Naive thymus-derived CD4-positive, alpha-beta T cell (primary cell): ENCODE measurements around the gene KCNA3. TPM values are rescaled to one million over a fixed set of nuclear protein-coding genes. Genes with fewer than 3 reads are reported as not detected.

ENCODE experiments used
- ATAC-seq: fragments of 150-1000 bp; cut with Tn5 transposase; 2 replicates; pipeline ENCODE4 v1.10.0; 2021; ENCODE audit warnings: mild to moderate bottlenecking, moderate library complexity
- CTCF ChIA-PET: fragments of 350-600 bp; sonication (Branson Sonifier 250); formaldehyde crosslinking; loops from one replicate; lab custom pipeline; 2021; ENCODE audit warnings: antibody characterized with exemption; lab: Charles Lee
- POLR2A ChIA-PET: fragments of 350-600 bp; sonication (Branson Sonifier 250); formaldehyde crosslinking; loops from one replicate; lab custom pipeline; 2021; ENCODE audit warnings: antibody characterized with exemption, inconsistent platforms; lab: Charles Lee
- DNase-seq, 9 donors: peaks; one replicate each; pipeline versions ENCODE4 v3.0.0 to v3.0.0-alpha.2; 2020 to 2022; ENCODE audit warnings: mixed read lengths in 1 of 9
- H3K27ac ChIP-seq: one replicate; pipeline ENCODE4 v1.7.0; 2013; ENCODE audit warnings: mild to moderate bottlenecking, low read depth, low read length, moderate library complexity
- H3K27me3 ChIP-seq, 2 donors: one replicate each; pipeline ENCODE4 v1.7.0; 2013; ENCODE audit warnings: low read length in 2 of 2, mild to moderate bottlenecking in 2 of 2, moderate library complexity in 2 of 2; ENCODE audit not compliant: control insufficient read depth in 2 of 2, insufficient read depth in 2 of 2
- H3K36me3 ChIP-seq, 3 experiments: 1 replicate in 2 of 3; 2 replicates in 1 of 3; pipeline ENCODE4 v1.7.0; 2013; ENCODE audit warnings: low read length in 3 of 3, mild to moderate bottlenecking in 3 of 3, moderate library complexity in 1 of 3; ENCODE audit not compliant: insufficient read depth in 3 of 3, control insufficient read depth in 2 of 3
- H3K4me1 ChIP-seq, 2 donors: one replicate each; pipeline ENCODE4 v1.7.0; 2013; ENCODE audit warnings: low read length in 2 of 2, mild to moderate bottlenecking in 2 of 2, moderate library complexity in 1 of 2; ENCODE audit not compliant: control insufficient read depth in 2 of 2, insufficient read depth in 2 of 2
- H3K4me3 ChIP-seq: 2 replicates; pipeline ENCODE4 v1.7.0; 2013; ENCODE audit warnings: mild to moderate bottlenecking, low read length
- H3K9me3 ChIP-seq, 3 experiments: 1 replicate in 2 of 3; 2 replicates in 1 of 3; pipeline ENCODE4 v1.7.0; 2013; ENCODE audit warnings: low read length in 3 of 3; ENCODE audit not compliant: control insufficient read depth in 2 of 3
- H3K27ac Mint-ChIP-seq, 9 donors: one replicate each; pipeline ENCODE4 v1.8.0; 2020 to 2022; ENCODE audit warnings: mixed read lengths in 9 of 9, mild to moderate bottlenecking in 8 of 9, moderate library complexity in 5 of 9, inconsistent platforms in 2 of 9
- H3K27me3 Mint-ChIP-seq, 5 donors: one replicate each; pipeline ENCODE4 v1.8.0; 2021 to 2022; ENCODE audit warnings: mixed read lengths in 5 of 5, mild to moderate bottlenecking in 1 of 5
- H3K36me3 Mint-ChIP-seq, 5 donors: one replicate each; pipeline ENCODE4 v1.8.0; 2020 to 2022; ENCODE audit warnings: mixed read lengths in 5 of 5, mild to moderate bottlenecking in 3 of 5, inconsistent platforms in 1 of 5
- H3K4me1 Mint-ChIP-seq, 7 donors: one replicate each; pipeline ENCODE4 v1.8.0; 2020 to 2022; ENCODE audit warnings: mixed read lengths in 7 of 7, mild to moderate bottlenecking in 3 of 7, inconsistent platforms in 1 of 7
- H3K4me3 Mint-ChIP-seq, 10 donors: one replicate each; pipeline ENCODE4 v1.8.0; 2020 to 2022; ENCODE audit warnings: mild to moderate bottlenecking in 10 of 10, mixed read lengths in 10 of 10, moderate library complexity in 6 of 10, inconsistent platforms in 2 of 10
- H3K9me3 Mint-ChIP-seq, 11 donors: one replicate each; pipeline ENCODE4 v1.8.0; 2020 to 2022; ENCODE audit warnings: mixed read lengths in 11 of 11, mild to moderate bottlenecking in 4 of 11, inconsistent platforms in 1 of 11, moderate library complexity in 1 of 11
- intact Hi-C, 2 donors: fragments of 100-400 bp; cut with micrococcal nuclease; formaldehyde crosslinking; loops; one replicate each; pipeline ENCODE4 v1.15.1; 2023
- polyA plus RNA-seq, 2 donors: library from polyadenylated mRNA; unstranded; fragments of 300-500 nt; fragmentation: Illumina TruSeq; gene quantifications; one replicate each; pipeline ENCODE4 v1.2.3, GENCODE V29; 2021
- total RNA-seq, 6 experiments: library from RNA in 5 of 6; stranded (reverse) in 5 of 6; gene quantifications; 1 replicate in 5 of 6; 2 replicates in 1 of 6; pipeline ENCODE4 v1.2.3 and lab custom pipeline; 2021 to 2026

Gene KCNA3
- total and polyA plus RNA-seq, 7 experiments from 2014 or later = 74.1 to 115 (median 108) TPM

DNA sequence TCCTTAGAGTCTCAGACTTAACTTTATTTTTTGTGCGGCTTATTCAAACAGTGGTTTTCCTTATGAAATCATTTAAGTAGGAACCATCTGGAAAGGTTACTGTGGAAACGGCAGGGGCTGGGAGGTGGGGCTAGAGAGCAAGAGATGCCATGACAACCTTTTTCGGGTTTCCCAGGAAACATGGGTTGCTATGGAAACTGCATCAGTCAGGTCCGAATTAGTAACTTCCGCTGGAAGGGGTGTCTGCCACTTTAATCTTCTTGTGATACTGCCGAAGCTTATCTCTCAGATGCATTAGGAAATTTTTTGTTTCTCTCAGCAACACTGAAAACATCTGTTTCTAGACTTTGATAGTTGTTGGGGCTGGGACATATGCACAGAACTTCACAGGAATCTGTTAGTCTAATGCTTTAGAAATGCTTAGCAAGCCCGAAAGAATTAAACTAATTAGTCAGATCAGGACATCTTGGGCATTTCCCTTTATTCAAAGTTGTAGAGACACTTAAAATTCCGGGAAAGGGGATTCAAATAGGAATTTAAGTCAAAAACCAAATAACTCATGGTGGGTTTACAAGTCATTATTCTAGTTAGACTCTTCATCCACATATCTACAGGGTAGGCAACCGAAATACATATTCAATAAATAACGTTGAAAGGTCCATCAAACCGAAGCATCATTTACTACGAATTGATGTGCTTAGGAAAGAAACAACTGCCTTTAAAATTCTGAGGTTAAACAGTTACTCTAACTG lies 2.6 kb downstream of the KCNA3 start:
- ChIA-PET POLR2A (interaction anchor here (0.6 to 8.8 kb wide), 15 partner anchors 10 to 835 kb away, joined by 3 to 121 read pairs (median 14); no protein-coding TSS in a partner anchor), CTCF (interaction anchor here (0.9 to 3.7 kb wide), 6 partner anchors 24 to 93 kb away, joined by 3 to 25 read pairs (median 9); no protein-coding TSS in a partner anchor)
- Mint-ChIP-seq H3K27ac (peak overlapping the region; percentile 93 to 100 (median 100)), H3K4me1 (peaks cover 28 to 55% (median 45%) of the 10 kb centered on the region in 7 donors), H3K9me3 (peaks cover 0 to 3% (median 0%) of the 10 kb centered on the region in 11 donors), H3K4me3 (peak overlapping the region in 9 of 10 donors; percentile 91 to 100 (median 99)), H3K27me3 (peaks cover 0 to 2% (median 0%) of the 10 kb centered on the region in 5 donors), H3K36me3 (peaks cover 12 to 46% (median 31%) of the 10 kb centered on the region in 5 donors)
- H3K36me3 ChIP-seq = peaks cover 2 to 17% (median 5%) of the 10 kb centered on the region in 3 experiments
- no peaks in the 10 kb centered on the region for H3K27me3 ChIP-seq
- H3K27ac ChIP-seq = peak overlapping the region; percentile 88
- H3K4me1 ChIP-seq = peaks cover 16 to 20% of the 10 kb centered on the region in 2 donors
- peak; percentile 20 to 91 (median 76) for DNase-seq
- intact Hi-C loops = loop anchor here (1.0 to 5.0 kb wide), 13 partner anchors 25 to 1123 kb away; partner anchors contain the start of genes CD53 (in 1 of the 2), DENND2D (in 1 of the 2), GNAI3 (in 1 of the 2) and LAMTOR5 (in 1 of the 2)
- peak overlapping the region; percentile 97 for H3K4me3 ChIP-seq
- peak; percentile 62 for ATAC-seq
- H3K9me3 ChIP-seq = no peaks in the 10 kb centered on the region

DNA sequence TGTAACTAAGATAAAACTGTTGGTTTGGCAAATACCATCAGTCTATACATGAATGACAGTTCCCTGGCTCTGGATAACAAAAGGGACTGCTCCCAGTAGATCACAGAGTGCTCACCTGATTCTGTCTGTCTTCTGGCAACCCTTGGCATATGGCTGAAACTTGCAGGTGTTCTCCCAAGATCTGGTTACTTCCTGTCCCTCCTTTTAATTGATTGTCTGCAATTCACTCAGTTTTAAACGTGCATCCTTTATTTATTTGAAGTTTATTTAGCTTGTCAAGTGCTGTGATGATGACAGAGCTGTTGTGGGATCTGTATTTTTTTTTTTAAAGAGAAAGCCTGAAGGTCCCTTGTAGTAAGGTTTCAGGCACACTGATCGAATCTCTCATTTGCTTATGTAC lies 3.4 kb downstream of the KCNA3 start:
- H3K4me3 Mint-ChIP-seq = peak overlapping the region in 9 of 10 donors; percentile 91 to 100 (median 99)
- peaks cover 12 to 47% (median 31%) of the 10 kb centered on the region in 5 donors for H3K36me3 Mint-ChIP-seq
- peaks cover 0 to 3% (median 0%) of the 10 kb centered on the region in 11 donors for H3K9me3 Mint-ChIP-seq

DNA sequence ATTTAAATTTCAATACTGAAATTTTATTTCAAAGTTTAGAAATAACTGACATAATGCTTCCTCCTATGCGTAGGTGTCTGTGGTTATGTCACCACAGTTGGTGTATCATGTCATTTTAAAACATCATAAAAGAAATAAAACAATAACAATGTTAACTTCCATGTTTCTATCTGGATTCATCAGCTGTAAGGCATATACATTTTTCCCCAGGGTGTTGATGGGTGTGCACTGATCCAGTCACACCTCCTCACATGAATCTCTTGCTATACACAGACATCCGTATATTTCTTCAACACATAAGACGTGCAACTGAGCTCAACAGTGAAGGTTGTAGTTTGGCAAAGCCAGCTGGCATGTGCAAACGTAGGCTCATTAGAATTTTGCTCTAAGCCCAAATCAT lies 6.2 kb downstream of the KCNA3 start:
- ChIA-PET CTCF (interaction anchor here (0.7 to 2.5 kb wide), 4 partner anchors 21 to 97 kb away, joined by 3 to 9 read pairs (median 4); no protein-coding TSS in a partner anchor), POLR2A (interaction anchor here (0.5 to 3.7 kb wide), 10 partner anchors 9 to 49 kb away, joined by 3 to 31 read pairs (median 4); no protein-coding TSS in a partner anchor)
- H3K4me1 Mint-ChIP-seq = peaks cover 21 to 35% (median 31%) of the 10 kb centered on the region in 7 donors
- Histone ChIP-seq H3K27ac (peak overlapping the region; percentile 88), H3K4me1 (peaks cover 25 to 42% of the 10 kb centered on the region in 2 donors), H3K4me3 (peak overlapping the region; percentile 97), H3K27me3 (no peaks in the 10 kb centered on the region), H3K9me3 (no peaks in the 10 kb centered on the region), H3K36me3 (peaks cover 5 to 42% (median 20%) of the 10 kb centered on the region in 3 experiments)
- peaks cover 5 to 41% (median 30%) of the 10 kb centered on the region in 5 donors for H3K36me3 Mint-ChIP-seq
- H3K27me3 Mint-ChIP-seq = peaks cover 0 to 2% (median 0%) of the 10 kb centered on the region in 5 donors
- DNase-seq = peak in 5 of 9 donors; percentile 33 to 51 (median 39)
- peak overlapping the region in 9 of 10 donors; percentile 61 to 95 (median 82) for H3K4me3 Mint-ChIP-seq
- peak; percentile 18 for ATAC-seq
- H3K9me3 Mint-ChIP-seq = peaks cover 0 to 3% (median 0%) of the 10 kb centered on the region in 11 donors
- peak overlapping the region in 8 of 9 donors; percentile 57 to 95 (median 92) for H3K27ac Mint-ChIP-seq
- intact Hi-C loops = loop anchor here (1.0 to 2.0 kb wide), 4 partner anchors 8 to 37 kb away; no protein-coding TSS in a partner anchor

More for the DNA sequence above, 3.4 kb downstream of the KCNA3 start:
- Histone ChIP-seq H3K36me3 (peaks cover 5 to 26% (median 5%) of the 10 kb centered on the region in 3 experiments), H3K4me3 (peak overlapping the region; percentile 97), H3K9me3 (no peaks in the 10 kb centered on the region), H3K27me3 (no peaks in the 10 kb centered on the region), H3K4me1 (peaks cover 24 to 28% of the 10 kb centered on the region in 2 donors), H3K27ac (peak overlapping the region; percentile 88)
- CTCF ChIA-PET = interaction anchor here (0.9 kb wide), 1 partner anchor 23 kb away, joined by 3 read pairs; no protein-coding TSS in a partner anchor
- Mint-ChIP-seq H3K27ac (peak overlapping the region; percentile 93 to 100 (median 100)), H3K27me3 (peaks cover 0 to 2% (median 0%) of the 10 kb centered on the region in 5 donors), H3K4me1 (peaks cover 27 to 46% (median 37%) of the 10 kb centered on the region in 7 donors)
- ATAC-seq (no peak), DNase-seq (peak in 3 of 9 donors; percentile 7 to 31 (median 22))
- intact Hi-C loops = loop anchor here (2.0 to 5.0 kb wide), 6 partner anchors 111 to 951 kb away; partner anchors contain the start of genes LAMTOR5 (in 2 of the 2), CD53 (in 1 of the 2) and DENND2D (in 1 of the 2)
- POLR2A ChIA-PET = interaction anchor here (3.6 to 8.8 kb wide), 6 partner anchors 9 to 94 kb away, joined by 22 to 121 read pairs (median 46); no protein-coding TSS in a partner anchor

DNA sequence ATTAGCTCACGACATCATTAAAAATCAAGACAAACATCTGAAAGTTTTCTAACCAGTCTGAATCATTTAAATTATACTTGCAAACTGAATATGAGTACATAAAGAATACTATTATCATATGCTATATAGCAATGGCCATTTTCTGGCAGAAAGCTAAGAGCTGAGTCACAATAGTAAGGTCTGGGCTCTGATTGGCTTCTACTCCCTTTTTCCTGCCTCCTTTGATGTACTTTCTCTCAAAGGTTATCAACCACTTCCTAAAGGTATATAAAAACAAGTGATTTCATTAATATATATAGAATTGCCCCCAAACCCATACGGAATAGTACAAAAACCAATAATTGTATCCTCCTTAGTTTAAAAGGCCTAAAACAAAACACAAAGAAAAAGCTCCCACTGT lies 7.0 kb downstream of the KCNA3 start:
- H3K36me3 ChIP-seq = peaks cover 5 to 39% (median 20%) of the 10 kb centered on the region in 3 experiments
- Mint-ChIP-seq H3K36me3 (peaks cover 0 to 39% (median 26%) of the 10 kb centered on the region in 5 donors), H3K4me3 (peak overlapping the region in 9 of 10 donors; percentile 48 to 95 (median 65)), H3K9me3 (peaks cover 0 to 3% (median 0%) of the 10 kb centered on the region in 11 donors), H3K27ac (peak overlapping the region in 8 of 9 donors; percentile 78 to 95 (median 89)), H3K27me3 (peaks cover 0 to 2% (median 0%) of the 10 kb centered on the region in 5 donors), H3K4me1 (peaks cover 18 to 39% (median 36%) of the 10 kb centered on the region in 7 donors)
- H3K4me3 ChIP-seq = peak overlapping the region; percentile 20
- peak overlapping the region; percentile 88 for H3K27ac ChIP-seq
- intact Hi-C loops = loop anchor here (1.0 to 2.0 kb wide), 5 partner anchors 7 to 36 kb away; no protein-coding TSS in a partner anchor
- DNase-seq (peak in 1 of 9 donors; percentile 26), ATAC-seq (no peak)
- no peaks in the 10 kb centered on the region for H3K9me3 ChIP-seq
- H3K27me3 ChIP-seq = no peaks in the 10 kb centered on the region
- CTCF ChIA-PET = interaction anchor here (0.6 to 2.5 kb wide), 3 partner anchors 38 to 97 kb away, joined by 3 to 9 read pairs (median 3); no protein-coding TSS in a partner anchor
- POLR2A ChIA-PET = interaction anchor here (1.0 to 3.7 kb wide), 6 partner anchors 9 to 48 kb away, joined by 3 to 31 read pairs (median 6); no protein-coding TSS in a partner anchor
- peaks cover 25 to 47% of the 10 kb centered on the region in 2 donors for H3K4me1 ChIP-seq

DNA sequence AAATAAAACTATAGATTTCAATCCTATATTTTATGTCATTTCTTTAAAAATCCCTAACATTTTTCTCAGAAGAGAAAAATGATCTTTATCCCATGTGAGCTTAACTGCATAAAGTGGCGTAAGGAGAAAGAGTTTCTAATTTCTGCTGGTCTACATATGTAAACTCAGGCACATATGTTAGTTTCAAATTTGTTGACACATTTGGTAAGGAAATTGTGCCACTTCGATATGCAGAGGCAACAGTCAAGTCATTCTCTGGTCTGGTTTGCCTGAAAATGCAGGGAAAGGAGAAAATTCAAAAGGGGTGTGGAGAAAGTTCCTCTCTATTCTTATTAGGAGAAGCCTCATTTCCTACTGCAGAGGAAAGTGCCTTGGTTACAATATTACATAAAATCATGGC lies 11.5 kb downstream of the KCNA3 start:
- Mint-ChIP-seq H3K9me3 (peaks cover 0 to 2% (median 0%) of the 10 kb centered on the region in 11 donors), H3K27ac (peak overlapping the region in 5 of 9 donors; percentile 19 to 79 (median 63)), H3K4me1 (peaks cover 11 to 36% (median 20%) of the 10 kb centered on the region in 7 donors), H3K4me3 (peak overlapping the region in 2 of 10 donors; percentile 12 to 20), H3K27me3 (no peaks in the 10 kb centered on the region), H3K36me3 (peaks cover 4 to 48% (median 32%) of the 10 kb centered on the region in 5 donors)
- ATAC-seq = no peak
- no peak for DNase-seq
- intact Hi-C loops = no loop called here
- Histone ChIP-seq H3K9me3 (no peaks in the 10 kb centered on the region), H3K27me3 (no peaks in the 10 kb centered on the region), H3K36me3 (peaks cover 9 to 50% (median 36%) of the 10 kb centered on the region in 3 experiments), H3K27ac (no peak overlapping the region), H3K4me3 (no peak overlapping the region), H3K4me1 (peaks cover 24 to 46% of the 10 kb centered on the region in 2 donors)
- POLR2A ChIA-PET = interaction anchor here (1.0 to 3.6 kb wide), 4 partner anchors 10 to 24 kb away, joined by 3 to 23 read pairs (median 10); no protein-coding TSS in a partner anchor
- CTCF ChIA-PET = interaction anchor here (1.0 to 1.4 kb wide), 2 partner anchors 15 to 103 kb away, joined by 4 to 5 read pairs; no protein-coding TSS in a partner anchor
